GM18519 (cell line): ENCODE data around the gene TULP4.
"Not testable (repeated sequence)": the region's sequence is repeated elsewhere in the genome, so short reads cannot be mapped to it uniquely, and the experiment has no call there.

Experiments
- ATAC-seq: cut with Tn5 transposase; IDR thresholded peaks from one replicate; pipeline ENCODE4 v1.9.1; 2021; ENCODE audit warnings: mild to moderate bottlenecking, moderate library complexity; ENCODE audit not compliant: unreplicated experiment, low FRiP score

Gene TULP4

GRCh38 chr6:158517581-158517980 is 205.3 kb downstream of the TULP4 start:
- no peak for ATAC-seq

GRCh38 chr6:158518191-158519127 is 206.2 kb downstream of the TULP4 start:
- no peak for ATAC-seq

GRCh38 chr6:158519300-158519699 is 207.0 kb downstream of the TULP4 start:
- no peak for ATAC-seq

- ATAC-seq: no peak
Observed at GRCh38 chr6:158519761-158520160, 207.5 kb downstream of the TULP4 start.

GRCh38 chr6:158520975-158521374 is 208.7 kb downstream of the TULP4 start:
- not testable (repeated sequence) for ATAC-seq

GRCh38 chr6:158521759-158522158 is 209.5 kb downstream of the TULP4 start:
- ATAC-seq: no peak

GRCh38 chr6:158522616-158523015 is 210.4 kb downstream of the TULP4 start:
- ATAC-seq: no peak

- no peak for ATAC-seq
Observed at GRCh38 chr6:158524311-158524710, 212.0 kb downstream of the TULP4 start.

GRCh38 chr6:158527858-158528257 is 215.6 kb downstream of the TULP4 start:
- ATAC-seq: not testable (repeated sequence)

GRCh38 chr6:158528826-158529225 is 216.6 kb downstream of the TULP4 start:
- ATAC-seq: no peak

GRCh38 chr6:158529629-158530028 is 217.4 kb downstream of the TULP4 start:
- no peak for ATAC-seq

GRCh38 chr6:158531566-158531965 is 219.3 kb downstream of the TULP4 start:
- ATAC-seq: no peak

GRCh38 chr6:158531970-158532369 is 219.7 kb downstream of the TULP4 start:
- no peak for ATAC-seq

GRCh38 chr6:158536084-158536890 is 224.0 kb downstream of the TULP4 start:
- ATAC-seq: no peak

GRCh38 chr6:158536891-158537798 is 224.9 kb downstream of the TULP4 start:
- no peak for ATAC-seq

GRCh38 chr6:158538741-158539140 is 226.5 kb downstream of the TULP4 start:
- ATAC-seq: no peak

GRCh38 chr6:158539413-158539812 is 227.1 kb downstream of the TULP4 start:
- no peak for ATAC-seq

- ATAC-seq: no peak
Observed at GRCh38 chr6:158539881-158540280, 227.6 kb downstream of the TULP4 start.

- ATAC-seq: no peak
Observed at GRCh38 chr6:158543606-158544185, 231.4 kb downstream of the TULP4 start.

GRCh38 chr6:158544428-158544827 is 232.2 kb downstream of the TULP4 start:
- no peak for ATAC-seq
